ENCODE data around the gene RIPOR2. TPM values are rescaled to one million over a fixed set of nuclear protein-coding genes. Genes with fewer than 3 reads are reported as not detected.

Gene RIPOR2
- polyA plus RNA-seq, 3 donors, result 154 to 181 (median 179) TPM

DNA sequence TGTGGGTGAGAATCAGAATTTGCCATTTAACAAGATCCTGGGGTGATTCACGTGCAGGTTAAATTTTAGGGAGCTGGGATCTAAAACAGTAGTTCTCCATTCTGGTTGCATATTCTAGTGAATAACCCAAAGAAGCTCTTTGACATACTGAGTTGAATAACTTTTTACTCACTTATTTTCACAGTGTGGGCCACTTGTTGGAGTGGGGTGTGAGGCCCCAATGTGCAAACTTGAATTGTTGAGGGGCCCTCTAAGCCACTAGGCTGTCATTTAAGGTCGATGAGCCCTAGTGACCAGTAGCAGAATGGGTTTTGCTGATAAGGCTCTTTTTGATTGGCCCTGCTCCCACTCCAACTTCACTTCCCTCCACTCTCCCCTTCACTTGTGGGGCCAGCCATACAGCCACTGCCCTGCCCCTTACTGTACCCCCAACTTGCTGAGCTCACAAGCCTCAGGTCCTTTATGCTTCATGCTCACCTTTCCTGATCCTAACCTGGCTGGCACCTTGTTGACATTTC lies 33.6 kb upstream of the RIPOR2 start:
- no peak overlapping the region for H3K4me3 Mint-ChIP-seq
- H3K4me3 ChIP-seq (replicated peaks in 1 of 3; ENCODE audit: low read depth in 2 of 3, low read length in 3 of 3), result no peak overlapping the region

DNA sequence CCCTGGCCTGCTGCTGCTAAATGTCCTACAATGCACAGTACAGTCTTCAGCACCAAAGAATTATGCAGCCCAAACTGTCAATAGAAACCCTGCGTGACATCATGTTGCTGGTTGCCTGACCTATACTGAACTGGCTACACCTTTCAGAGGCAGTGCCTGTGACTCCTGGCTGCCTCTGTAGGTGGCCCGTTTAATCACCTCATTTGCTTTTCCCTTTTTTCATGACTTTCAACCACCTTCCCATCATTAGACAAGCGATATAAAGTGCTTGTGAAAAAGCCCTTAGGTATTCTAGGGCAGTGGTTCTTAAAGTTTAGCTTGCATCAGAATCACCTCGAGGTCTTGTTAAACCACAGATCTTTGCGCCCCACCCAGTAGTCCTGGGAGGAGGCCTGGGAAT lies 33.0 kb upstream of the RIPOR2 start:
- 100% methylated on average over 1 of the region's 5 CpGs for WGBS (ENCODE audit: insufficient coverage)
- no peaks in the 10 kb centered on the region for H4K20me1 ChIP-seq (ENCODE audit: insufficient read depth, low read length)
- Mint-ChIP-seq H3K27ac (no peak overlapping the region), H3K36me3 (peaks cover 0 to 7% of the 10 kb centered on the region in 2 donors), H3K27me3 (ENCODE audit: low read depth in 3 of 3) (peaks cover 0 to 2% (median 2%) of the 10 kb centered on the region in 3 donors), H3K9me3 (peaks cover 0 to 2% (median 0%) of the 10 kb centered on the region in 7 donors), H3K4me1 (peaks cover 25% of the 10 kb centered on the region), H3K4me3 (no peak overlapping the region)
- H3K9me3 ChIP-seq (replicated peaks in 1 of 2; ENCODE audit: control insufficient read depth in 1 of 2, insufficient read depth in 1 of 2, low read length in 2 of 2), result no peaks in the 10 kb centered on the region
- no peak overlapping the region for H3K9ac ChIP-seq (ENCODE audit: insufficient read depth, low read length, poor library complexity, severe bottlenecking)
- no peak overlapping the region for H2AFZ ChIP-seq (ENCODE audit: insufficient read depth, low read depth, low read length, poor library complexity, severe bottlenecking)
- DNase-seq, result no peak
- no peak overlapping the region for H3K4me3 ChIP-seq (replicated peaks in 1 of 3; ENCODE audit: low read depth in 2 of 3, low read length in 3 of 3)
- intact Hi-C loops (cut with micrococcal nuclease), result no loop called here
- no peaks in the 10 kb centered on the region for H3K36me3 ChIP-seq (replicated peaks in 1 of 2; ENCODE audit: control insufficient read depth in 1 of 2, insufficient read depth in 2 of 2, low read length in 2 of 2)
- no peaks in the 10 kb centered on the region for H3K4me1 ChIP-seq (ENCODE audit: control insufficient read depth in 1 of 2, insufficient read depth in 2 of 2, low read length in 2 of 2)
- TF ChIP-seq CTCF (IDR thresholded peaks at IDR 0.05), result no peak
- no peak overlapping the region for H3K27ac ChIP-seq (ENCODE audit: low read depth in 1 of 2, low read length in 2 of 2)
- H3K27me3 ChIP-seq (ENCODE audit: control insufficient read depth in 2 of 2, insufficient read depth in 2 of 2, low read length in 2 of 2), result no peaks in the 10 kb centered on the region
- H3K4me2 ChIP-seq (replicated peaks; ENCODE audit: extremely low read depth, low read length, poor library complexity, severe bottlenecking), result no peak overlapping the region
- H3K79me2 ChIP-seq (ENCODE audit: insufficient read depth, low read length), result no peaks in the 10 kb centered on the region

More for the DNA sequence above, 33.6 kb upstream of the RIPOR2 start:
- H3K27me3 ChIP-seq (ENCODE audit: control insufficient read depth in 2 of 2, insufficient read depth in 2 of 2, low read length in 2 of 2), result no peaks in the 10 kb centered on the region
- H3K9ac ChIP-seq (ENCODE audit: insufficient read depth, low read length, poor library complexity, severe bottlenecking), result no peak overlapping the region
- peaks cover 0 to 7% of the 10 kb centered on the region in 2 donors for H3K36me3 Mint-ChIP-seq
- 80% methylated on average over 1 of the region's 2 CpGs for WGBS (ENCODE audit: insufficient coverage)
- no peaks in the 10 kb centered on the region for H3K36me3 ChIP-seq (replicated peaks in 1 of 2; ENCODE audit: control insufficient read depth in 1 of 2, insufficient read depth in 2 of 2, low read length in 2 of 2)
- no peaks in the 10 kb centered on the region for H3K79me2 ChIP-seq (ENCODE audit: insufficient read depth, low read length)
- no peaks in the 10 kb centered on the region for H4K20me1 ChIP-seq (ENCODE audit: insufficient read depth, low read length)
- no peak overlapping the region for H3K4me2 ChIP-seq (replicated peaks; ENCODE audit: extremely low read depth, low read length, poor library complexity, severe bottlenecking)
- DNase-seq, result no peak
- H3K4me1 ChIP-seq (ENCODE audit: control insufficient read depth in 1 of 2, insufficient read depth in 2 of 2, low read length in 2 of 2), result peaks cover 4 to 6% of the 10 kb centered on the region in 2 donors
- no peak for TF ChIP-seq CTCF (IDR thresholded peaks at IDR 0.05)
- no peak overlapping the region for H2AFZ ChIP-seq (ENCODE audit: insufficient read depth, low read depth, low read length, poor library complexity, severe bottlenecking)
- no peak overlapping the region for H3K27ac ChIP-seq (ENCODE audit: low read depth in 1 of 2, low read length in 2 of 2)
- peaks cover 0 to 4% (median 0%) of the 10 kb centered on the region in 7 donors for H3K9me3 Mint-ChIP-seq
- intact Hi-C loops (cut with micrococcal nuclease), result no loop called here
- H3K27ac Mint-ChIP-seq, result peak overlapping the region in 2 of 7 donors; percentile 0 to 35
- H3K27me3 Mint-ChIP-seq (ENCODE audit: low read depth in 3 of 3), result peaks cover 0 to 2% (median 2%) of the 10 kb centered on the region in 3 donors
- peaks cover 25% of the 10 kb centered on the region for H3K4me1 Mint-ChIP-seq
- H3K9me3 ChIP-seq (replicated peaks in 1 of 2; ENCODE audit: control insufficient read depth in 1 of 2, insufficient read depth in 1 of 2, low read length in 2 of 2), result no peaks in the 10 kb centered on the region

All from CD14-positive monocyte (primary cell).